B cell (primary cell): ENCODE data around the gene CNTN4.

ENCODE experiments used
- EZH2 ChIP-seq: IDR thresholded peaks from 2 replicates; pipeline ENCODE4 v1.6.1; 2012; ENCODE audit warnings: borderline replicate concordance, low read depth, mild to moderate bottlenecking, moderate library complexity, low read length; ENCODE audit not compliant: insufficient read depth, poor library complexity, severe bottlenecking
- TF ChIP-seq, protein P1 (sequence below): fragments of 200-600 bp; IDR thresholded peaks from one replicate; pipeline ENCODE4 v1.8.0; 2022; ENCODE audit warnings: antibody characterized with exemption, mild to moderate bottlenecking

DNA sequence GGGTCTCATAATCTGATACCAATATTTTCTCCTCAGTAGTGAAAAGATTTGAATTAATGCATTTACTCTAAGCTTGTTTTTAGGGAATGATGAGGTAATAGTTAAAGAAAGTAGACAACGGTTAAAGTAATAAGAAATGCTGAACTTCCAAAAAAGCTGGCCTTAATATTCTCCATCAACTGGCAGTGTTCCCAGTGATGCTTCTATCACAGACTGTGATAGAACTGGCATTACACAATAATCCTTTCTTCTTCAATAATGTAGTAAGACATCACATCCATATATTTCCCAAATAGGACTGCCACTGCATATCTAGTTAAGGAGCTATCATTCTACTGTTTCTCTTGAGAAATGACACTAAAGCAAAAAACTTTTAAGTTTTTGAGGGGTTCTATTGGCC, 822.8 kb downstream of the CNTN4 start:
- TF ChIP-seq EZH2, result no peak
- TF ChIP-seq, protein P1, sequence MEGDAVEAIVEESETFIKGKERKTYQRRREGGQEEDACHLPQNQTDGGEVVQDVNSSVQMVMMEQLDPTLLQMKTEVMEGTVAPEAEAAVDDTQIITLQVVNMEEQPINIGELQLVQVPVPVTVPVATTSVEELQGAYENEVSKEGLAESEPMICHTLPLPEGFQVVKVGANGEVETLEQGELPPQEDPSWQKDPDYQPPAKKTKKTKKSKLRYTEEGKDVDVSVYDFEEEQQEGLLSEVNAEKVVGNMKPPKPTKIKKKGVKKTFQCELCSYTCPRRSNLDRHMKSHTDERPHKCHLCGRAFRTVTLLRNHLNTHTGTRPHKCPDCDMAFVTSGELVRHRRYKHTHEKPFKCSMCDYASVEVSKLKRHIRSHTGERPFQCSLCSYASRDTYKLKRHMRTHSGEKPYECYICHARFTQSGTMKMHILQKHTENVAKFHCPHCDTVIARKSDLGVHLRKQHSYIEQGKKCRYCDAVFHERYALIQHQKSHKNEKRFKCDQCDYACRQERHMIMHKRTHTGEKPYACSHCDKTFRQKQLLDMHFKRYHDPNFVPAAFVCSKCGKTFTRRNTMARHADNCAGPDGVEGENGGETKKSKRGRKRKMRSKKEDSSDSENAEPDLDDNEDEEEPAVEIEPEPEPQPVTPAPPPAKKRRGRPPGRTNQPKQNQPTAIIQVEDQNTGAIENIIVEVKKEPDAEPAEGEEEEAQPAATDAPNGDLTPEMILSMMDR, result no peak
